ENCODE results near the gene UGT2A1. TPM values are rescaled to one million over a fixed set of nuclear protein-coding genes. Genes with fewer than 3 reads are reported as not detected.
"Not testable (repeated sequence)": the region's sequence is repeated elsewhere in the genome, so short reads cannot be mapped to it uniquely, and the experiment has no call there.

UGT2A1 gene
- total and polyA plus RNA-seq, 5 donors from 2014 or later, result 0.09 TPM; not detected in 4

DNA sequence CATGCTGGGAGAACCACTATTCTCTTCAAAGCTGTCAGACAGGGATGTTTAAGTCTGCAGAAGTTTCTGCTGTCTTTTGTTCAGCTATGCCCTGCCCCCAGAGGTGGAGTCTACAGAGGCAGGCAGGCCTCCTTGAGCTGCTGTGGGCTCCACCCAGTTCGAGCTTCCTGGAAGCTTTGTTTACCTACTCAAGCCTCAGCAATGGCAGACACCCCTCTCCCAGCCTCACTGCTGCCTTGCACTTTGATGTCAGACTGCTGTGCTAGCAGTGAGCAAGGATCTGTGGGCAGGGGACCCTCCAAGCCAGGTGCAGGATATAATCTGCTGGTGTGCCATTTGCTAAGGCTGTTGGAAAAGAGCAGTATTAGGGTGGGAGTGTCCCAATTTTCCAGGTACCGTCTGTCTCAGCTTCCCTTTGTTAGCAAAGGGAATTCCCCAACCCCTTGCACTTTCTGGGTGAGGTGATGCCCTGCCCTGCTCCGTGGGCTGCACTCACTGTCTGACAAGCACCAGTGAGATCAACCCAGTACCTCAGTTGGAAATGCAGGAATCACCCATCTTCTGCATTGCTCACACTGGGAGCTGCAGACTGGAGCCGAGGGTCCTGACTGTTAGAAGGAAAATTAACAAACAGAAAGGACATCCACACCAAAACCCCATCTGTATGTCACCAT lies 8.2 kb upstream of the UGT2A1 start:
- not testable (repeated sequence) for H3K9me3 ChIP-seq (ENCODE audit: control insufficient read depth in 2 of 2, low read length in 2 of 2); H3K4me1 ChIP-seq (ENCODE audit: control insufficient read depth, insufficient read depth, low read length, poor library complexity, severe bottlenecking); ATAC-seq (ENCODE audit: low read depth in 2 of 2); H3K27me3 Mint-ChIP-seq; H3K27me3 ChIP-seq (ENCODE audit: control insufficient read depth, insufficient read depth, low read length); H3K36me3 Mint-ChIP-seq; H3K36me3 ChIP-seq (ENCODE audit: control insufficient read depth, insufficient read depth, low read length); H3K27ac ChIP-seq (ENCODE audit: insufficient read depth, low read length, poor library complexity, severe bottlenecking); H3K4me3 ChIP-seq (ENCODE audit: low read depth, low read length)
- H3K27ac Mint-ChIP-seq, result peak overlapping the region in 2 of 3 donors; percentile 23 to 55
- peaks cover 0 to 35% (median 6%) of the 10 kb centered on the region in 4 donors for H3K4me1 Mint-ChIP-seq
- DNase-seq, result peak in 2 of 3 donors; percentile 4 to 63
- H3K4me3 Mint-ChIP-seq, result peak overlapping the region in 2 of 4 donors; percentile 13 to 36
- H3K9me3 Mint-ChIP-seq, result peaks cover 0 to 11% (median 3%) of the 10 kb centered on the region in 7 donors

DNA sequence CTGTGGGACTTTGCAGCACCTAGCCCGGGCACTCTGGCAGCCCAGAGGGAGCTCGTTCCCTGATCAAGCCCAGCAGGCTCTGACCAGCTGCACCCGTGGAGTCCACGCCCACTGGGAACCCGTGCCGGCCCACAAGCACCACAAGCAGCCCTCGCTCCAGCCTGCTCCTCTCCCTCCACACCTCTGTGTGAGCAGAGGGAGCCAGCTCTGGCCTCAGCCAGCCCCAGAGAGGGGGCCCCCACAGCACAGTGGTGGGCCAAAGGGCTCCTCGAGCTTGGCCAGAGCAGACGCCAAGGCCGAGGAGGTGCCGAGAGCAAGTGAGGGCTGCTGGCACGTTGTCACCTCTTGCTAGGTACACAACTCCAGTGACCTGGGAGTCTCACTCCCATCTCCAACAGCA lies 5.1 kb upstream of the UGT2A1 start:
- Mint-ChIP-seq H3K4me1 (peaks cover 0 to 33% (median 6%) of the 10 kb centered on the region in 4 donors), H3K27ac (no peak overlapping the region), H3K9me3 (peaks cover 0 to 8% (median 4%) of the 10 kb centered on the region in 7 donors), H3K36me3 (no peaks in the 10 kb centered on the region), H3K4me3 (no peak overlapping the region), H3K27me3 (no peaks in the 10 kb centered on the region)
- DNase-seq (no peak), ATAC-seq (ENCODE audit: low read depth in 2 of 2) (no peak)
- Histone ChIP-seq H3K27ac (ENCODE audit: insufficient read depth, low read length, poor library complexity, severe bottlenecking) (no peak overlapping the region), H3K4me3 (ENCODE audit: low read depth, low read length) (no peak overlapping the region), H3K36me3 (ENCODE audit: control insufficient read depth, insufficient read depth, low read length) (no peaks in the 10 kb centered on the region), H3K4me1 (ENCODE audit: control insufficient read depth, insufficient read depth, low read length, poor library complexity, severe bottlenecking) (no peaks in the 10 kb centered on the region), H3K9me3 (ENCODE audit: control insufficient read depth in 2 of 2, low read length in 2 of 2) (no peaks in the 10 kb centered on the region), H3K27me3 (ENCODE audit: control insufficient read depth, insufficient read depth, low read length) (no peaks in the 10 kb centered on the region)

DNA sequence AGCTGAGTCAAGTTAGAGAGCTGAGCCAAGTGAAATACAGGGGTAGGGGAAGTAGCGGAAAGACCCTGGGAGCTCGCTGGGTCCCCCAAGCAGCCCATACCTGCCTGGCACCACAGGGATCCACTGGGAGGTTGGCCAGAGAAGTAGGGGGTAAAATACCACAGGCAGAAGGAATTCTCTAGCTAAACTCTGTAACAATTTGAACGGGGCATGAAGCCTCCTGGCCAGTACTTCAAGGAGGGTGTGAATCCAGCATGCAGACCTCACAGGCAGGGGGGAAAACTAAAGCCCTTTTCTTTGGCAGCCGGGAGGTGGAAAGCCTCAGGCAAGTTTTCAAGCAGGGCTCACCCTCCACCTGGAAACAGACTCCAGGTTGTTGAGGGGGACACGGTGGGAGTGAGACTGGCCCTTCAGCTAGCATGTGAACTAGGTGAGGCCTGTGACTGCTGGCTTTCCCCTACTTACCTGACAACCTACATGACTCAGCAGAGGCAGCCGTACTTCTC lies 3.7 kb upstream of the UGT2A1 start:
- no peaks in the 10 kb centered on the region for H3K27me3 ChIP-seq (ENCODE audit: control insufficient read depth, insufficient read depth, low read length)
- Mint-ChIP-seq H3K27ac (no peak overlapping the region), H3K36me3 (no peaks in the 10 kb centered on the region), H3K27me3 (no peaks in the 10 kb centered on the region), H3K9me3 (peaks cover 0 to 5% (median 0%) of the 10 kb centered on the region in 7 donors), H3K4me3 (no peak overlapping the region), H3K4me1 (peaks cover 0 to 29% (median 6%) of the 10 kb centered on the region in 4 donors)
- no peak overlapping the region for H3K4me3 ChIP-seq (ENCODE audit: low read depth, low read length)
- H3K4me1 ChIP-seq (ENCODE audit: control insufficient read depth, insufficient read depth, low read length, poor library complexity, severe bottlenecking), result no peaks in the 10 kb centered on the region
- H3K27ac ChIP-seq (ENCODE audit: insufficient read depth, low read length, poor library complexity, severe bottlenecking), result no peak overlapping the region
- no peaks in the 10 kb centered on the region for H3K36me3 ChIP-seq (ENCODE audit: control insufficient read depth, insufficient read depth, low read length)
- no peaks in the 10 kb centered on the region for H3K9me3 ChIP-seq (ENCODE audit: control insufficient read depth in 2 of 2, low read length in 2 of 2)
- no peak for DNase-seq
- no peak for ATAC-seq (ENCODE audit: low read depth in 2 of 2)

DNA sequence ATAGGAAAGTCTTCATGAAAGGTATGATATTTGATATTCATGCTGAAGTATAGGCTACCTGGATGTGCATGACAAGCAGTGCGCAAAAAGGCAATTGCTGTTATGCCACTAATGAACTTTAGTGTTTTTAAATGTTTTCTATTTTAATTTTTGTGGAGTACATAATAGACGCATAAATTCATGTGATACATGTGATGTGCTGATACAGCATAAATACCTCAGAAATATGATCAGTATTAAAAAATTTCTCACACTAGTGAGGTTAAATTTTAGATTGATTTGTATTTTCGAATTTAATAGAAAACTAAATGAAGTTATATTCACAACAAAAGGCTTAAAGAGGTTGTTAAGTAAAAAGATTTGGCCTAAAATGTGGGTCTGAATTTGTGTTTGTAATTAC lies 2.2 kb downstream of the UGT2A1 start:
- Histone ChIP-seq H3K27me3 (ENCODE audit: control insufficient read depth, insufficient read depth, low read length) (no peaks in the 10 kb centered on the region), H3K27ac (ENCODE audit: insufficient read depth, low read length, poor library complexity, severe bottlenecking) (no peak overlapping the region), H3K36me3 (ENCODE audit: control insufficient read depth, insufficient read depth, low read length) (no peaks in the 10 kb centered on the region), H3K9me3 (ENCODE audit: control insufficient read depth in 2 of 2, low read length in 2 of 2) (no peaks in the 10 kb centered on the region), H3K4me1 (ENCODE audit: control insufficient read depth, insufficient read depth, low read length, poor library complexity, severe bottlenecking) (no peaks in the 10 kb centered on the region), H3K4me3 (ENCODE audit: low read depth, low read length) (no peak overlapping the region)
- H3K27ac Mint-ChIP-seq, result no peak overlapping the region
- DNase-seq (no peak), ATAC-seq (ENCODE audit: low read depth in 2 of 2) (no peak)
- H3K4me3 Mint-ChIP-seq, result no peak overlapping the region
- peaks cover 0 to 3% (median 0%) of the 10 kb centered on the region in 7 donors for H3K9me3 Mint-ChIP-seq
- no peaks in the 10 kb centered on the region for H3K27me3 Mint-ChIP-seq
- no peaks in the 10 kb centered on the region for H3K4me1 Mint-ChIP-seq
- no peaks in the 10 kb centered on the region for H3K36me3 Mint-ChIP-seq

DNA sequence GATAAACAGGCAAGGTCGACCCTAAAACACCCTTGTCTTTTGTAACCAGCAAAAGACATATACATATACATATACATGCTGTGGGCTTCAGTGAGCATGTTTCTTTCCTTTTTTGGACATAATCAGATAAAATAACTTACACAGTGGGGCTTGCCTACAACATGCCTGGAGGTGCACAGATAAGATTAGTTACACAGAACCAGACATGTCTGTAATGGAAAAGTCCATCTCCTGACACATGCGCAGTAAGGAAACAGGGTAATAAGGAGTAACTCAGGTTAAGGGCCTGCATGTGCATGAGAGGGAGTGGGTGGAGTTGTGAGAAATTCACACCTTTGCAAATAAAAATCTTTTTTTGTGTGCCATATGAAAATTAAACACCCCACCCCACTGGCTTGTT lies 3.4 kb downstream of the UGT2A1 start:
- Mint-ChIP-seq H3K9me3 (no peaks in the 10 kb centered on the region), H3K27ac (no peak overlapping the region), H3K27me3 (no peaks in the 10 kb centered on the region), H3K36me3 (no peaks in the 10 kb centered on the region), H3K4me1 (no peaks in the 10 kb centered on the region), H3K4me3 (no peak overlapping the region)
- ATAC-seq (ENCODE audit: low read depth in 2 of 2), result no peak
- Histone ChIP-seq H3K4me3 (ENCODE audit: low read depth, low read length) (no peak overlapping the region), H3K27ac (ENCODE audit: insufficient read depth, low read length, poor library complexity, severe bottlenecking) (no peak overlapping the region), H3K9me3 (ENCODE audit: control insufficient read depth in 2 of 2, low read length in 2 of 2) (no peaks in the 10 kb centered on the region), H3K4me1 (ENCODE audit: control insufficient read depth, insufficient read depth, low read length, poor library complexity, severe bottlenecking) (no peaks in the 10 kb centered on the region), H3K27me3 (ENCODE audit: control insufficient read depth, insufficient read depth, low read length) (no peaks in the 10 kb centered on the region), H3K36me3 (ENCODE audit: control insufficient read depth, insufficient read depth, low read length) (no peaks in the 10 kb centered on the region)
- DNase-seq, result no peak

DNA sequence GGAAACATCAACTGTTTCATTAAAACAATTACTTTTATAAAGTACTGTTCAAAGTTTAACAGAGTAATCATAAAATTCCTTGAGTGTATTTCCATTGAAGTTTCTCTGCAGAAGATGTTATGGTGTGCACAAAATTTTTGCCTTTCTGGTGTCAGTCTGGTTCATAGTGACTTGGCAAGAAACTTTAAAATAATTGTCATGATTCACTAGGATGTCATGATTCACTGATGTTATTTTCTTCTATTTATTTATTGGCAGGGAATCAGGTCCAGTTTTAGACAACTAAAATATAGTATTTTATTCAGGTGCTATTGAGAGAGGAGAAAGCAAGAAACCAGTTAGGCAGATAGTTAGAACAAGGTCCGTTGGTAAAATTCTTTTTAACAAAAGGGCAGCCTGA lies 3.8 kb downstream of the UGT2A1 start:
- Mint-ChIP-seq H3K27me3 (no peaks in the 10 kb centered on the region), H3K9me3 (no peaks in the 10 kb centered on the region), H3K27ac (no peak overlapping the region), H3K4me3 (no peak overlapping the region), H3K36me3 (no peaks in the 10 kb centered on the region), H3K4me1 (no peaks in the 10 kb centered on the region)
- no peaks in the 10 kb centered on the region for H3K4me1 ChIP-seq (ENCODE audit: control insufficient read depth, insufficient read depth, low read length, poor library complexity, severe bottlenecking)
- DNase-seq (no peak), ATAC-seq (ENCODE audit: low read depth in 2 of 2) (no peak)
- no peak overlapping the region for H3K27ac ChIP-seq (ENCODE audit: insufficient read depth, low read length, poor library complexity, severe bottlenecking)
- no peak overlapping the region for H3K4me3 ChIP-seq (ENCODE audit: low read depth, low read length)
- H3K9me3 ChIP-seq (ENCODE audit: control insufficient read depth in 2 of 2, low read length in 2 of 2), result no peaks in the 10 kb centered on the region
- H3K36me3 ChIP-seq (ENCODE audit: control insufficient read depth, insufficient read depth, low read length), result no peaks in the 10 kb centered on the region
- H3K27me3 ChIP-seq (ENCODE audit: control insufficient read depth, insufficient read depth, low read length), result no peaks in the 10 kb centered on the region

DNA sequence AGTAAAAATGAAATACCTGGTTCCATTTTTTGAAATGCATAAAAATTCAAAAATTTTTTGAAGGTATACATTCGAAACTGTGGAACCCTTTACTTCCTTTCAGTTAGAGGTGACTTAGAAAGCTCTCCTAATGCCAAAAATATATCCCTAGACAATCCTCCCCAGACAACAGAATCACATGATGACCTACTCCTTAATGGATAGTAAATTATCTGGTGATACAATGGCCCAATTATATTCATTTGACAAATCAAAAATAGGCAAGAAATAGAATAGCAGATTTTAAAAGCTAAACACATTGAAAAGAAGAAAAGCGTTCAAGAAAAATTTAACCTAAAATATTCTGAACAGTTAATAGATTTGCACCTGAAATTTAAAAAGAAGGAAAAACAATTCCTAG lies 10.1 kb downstream of the UGT2A1 start:
- ATAC-seq (ENCODE audit: low read depth in 2 of 2) (no peak), DNase-seq (no peak)
- Mint-ChIP-seq H3K27me3 (no peaks in the 10 kb centered on the region), H3K4me1 (no peaks in the 10 kb centered on the region), H3K36me3 (no peaks in the 10 kb centered on the region), H3K4me3 (no peak overlapping the region), H3K27ac (no peak overlapping the region), H3K9me3 (peaks cover 0 to 5% (median 0%) of the 10 kb centered on the region in 7 donors)
- no peaks in the 10 kb centered on the region for H3K9me3 ChIP-seq (ENCODE audit: control insufficient read depth in 2 of 2, low read length in 2 of 2)
- no peak overlapping the region for H3K4me3 ChIP-seq (ENCODE audit: low read depth, low read length)
- no peaks in the 10 kb centered on the region for H3K4me1 ChIP-seq (ENCODE audit: control insufficient read depth, insufficient read depth, low read length, poor library complexity, severe bottlenecking)
- H3K27me3 ChIP-seq (ENCODE audit: control insufficient read depth, insufficient read depth, low read length), result no peaks in the 10 kb centered on the region
- no peaks in the 10 kb centered on the region for H3K36me3 ChIP-seq (ENCODE audit: control insufficient read depth, insufficient read depth, low read length)
- no peak overlapping the region for H3K27ac ChIP-seq (ENCODE audit: insufficient read depth, low read length, poor library complexity, severe bottlenecking)

DNA sequence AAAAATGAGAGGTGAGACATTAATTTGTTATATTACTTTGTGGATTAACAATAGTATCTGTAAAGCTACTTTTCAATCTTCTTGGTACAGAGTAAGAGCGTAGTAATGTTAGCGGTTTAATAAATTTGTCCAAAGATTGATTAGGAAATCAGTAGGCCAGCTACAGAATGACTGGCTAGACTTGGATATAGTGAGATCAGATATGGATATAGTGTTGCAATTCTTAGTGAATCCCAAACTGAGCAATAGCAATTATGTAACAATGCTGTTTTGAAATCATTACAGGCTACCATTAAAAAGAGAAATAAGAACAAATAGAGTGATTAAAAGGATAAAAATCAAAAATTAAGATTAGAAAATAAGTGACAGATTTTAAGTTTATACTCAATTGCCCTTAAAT lies 12.8 kb downstream of the UGT2A1 start:
- H3K4me1 Mint-ChIP-seq, result no peaks in the 10 kb centered on the region
- Histone ChIP-seq H3K4me3 (ENCODE audit: low read depth, low read length) (no peak overlapping the region), H3K4me1 (ENCODE audit: control insufficient read depth, insufficient read depth, low read length, poor library complexity, severe bottlenecking) (no peaks in the 10 kb centered on the region), H3K27ac (ENCODE audit: insufficient read depth, low read length, poor library complexity, severe bottlenecking) (no peak overlapping the region), H3K9me3 (ENCODE audit: control insufficient read depth in 2 of 2, low read length in 2 of 2) (no peaks in the 10 kb centered on the region), H3K36me3 (ENCODE audit: control insufficient read depth, insufficient read depth, low read length) (no peaks in the 10 kb centered on the region), H3K27me3 (ENCODE audit: control insufficient read depth, insufficient read depth, low read length) (no peaks in the 10 kb centered on the region)
- H3K4me3 Mint-ChIP-seq, result no peak overlapping the region
- no peaks in the 10 kb centered on the region for H3K27me3 Mint-ChIP-seq
- peaks cover 0 to 5% (median 0%) of the 10 kb centered on the region in 7 donors for H3K9me3 Mint-ChIP-seq
- no peak overlapping the region for H3K27ac Mint-ChIP-seq
- ATAC-seq (ENCODE audit: low read depth in 2 of 2) (no peak), DNase-seq (no peak)
- H3K36me3 Mint-ChIP-seq, result no peaks in the 10 kb centered on the region

Measured in CD4-positive, CD25-positive, alpha-beta regulatory T cell (primary cell).